H1 (cell line): ENCODE measurements around the gene SLC39A11. TPM values are rescaled to one million over a fixed set of nuclear protein-coding genes. Genes with fewer than 3 reads are reported as not detected.

Experiments
- CTCF ChIA-PET: fragments of 300-600 bp; sonication (Branson Sonifier 250); formaldehyde crosslinking; loops from one replicate; lab custom pipeline; 2021; ENCODE audit not compliant: partially characterized antibody; lab: Charles Lee
- POLR2A ChIA-PET: fragments of 300-600 bp; sonication (Branson Sonifier 250); formaldehyde crosslinking; loops from one replicate; lab custom pipeline; 2021; ENCODE audit warnings: inconsistent platforms; ENCODE audit not compliant: partially characterized antibody; lab: Charles Lee
- DNase-seq, 2 experiments: peaks; one replicate each; pipeline versions ENCODE4 v3.0.0 to v3.0.0-alpha.2; 2010 to 2022; ENCODE audit warnings: low spot score in 2 of 2, low read depth in 1 of 2, mixed read lengths in 1 of 2
- FAIRE-seq: peaks from 2 replicates; lab custom pipeline; 2011; peaks lifted over from hg19 to GRCh38; lab: Jason Lieb, UNC
- H2AFZ ChIP-seq: 2 replicates; pipeline ENCODE4 v1.8.1; 2012; ENCODE audit warnings: low read length, inconsistent platforms
- H2AK5ac ChIP-seq: 2 replicates; pipeline ENCODE4 v1.6.1; 2013; ENCODE audit warnings: low read depth, low read length
- H2BK120ac ChIP-seq: replicated peaks from 2 replicates; pipeline ENCODE3; 2013; ENCODE audit warnings: low read depth, low read length, inconsistent platforms
- H2BK12ac ChIP-seq: 2 replicates; pipeline ENCODE4 v1.6.1; 2013; ENCODE audit warnings: low read depth, low read length
- H2BK15ac ChIP-seq: 2 replicates; pipeline ENCODE4 v1.6.1; 2013; ENCODE audit warnings: low read length
- H2BK20ac ChIP-seq: 2 replicates; pipeline ENCODE4 v1.6.1; 2013; ENCODE audit warnings: low read length
- H2BK5ac ChIP-seq: 2 replicates; pipeline ENCODE4 v1.6.1; 2013; ENCODE audit warnings: low read depth, low read length
- H3K14ac ChIP-seq: 2 replicates; pipeline ENCODE4 v1.6.1; 2013; ENCODE audit warnings: inconsistent platforms; ENCODE audit not compliant: insufficient read length
- H3K18ac ChIP-seq: 2 replicates; pipeline ENCODE4 v1.6.1; 2013; ENCODE audit warnings: low read length; ENCODE audit errors: extremely low read depth
- H3K23ac ChIP-seq: 2 replicates; pipeline ENCODE4 v1.6.1; 2013; ENCODE audit warnings: inconsistent platforms; ENCODE audit not compliant: insufficient read length
- H3K23me2 ChIP-seq: 2 replicates; pipeline ENCODE4 v1.6.1; 2013; ENCODE audit warnings: low read depth, low read length
- H3K27ac ChIP-seq: 2 replicates; pipeline ENCODE4 v1.6.1; 2011; ENCODE audit warnings: low read depth, low read length, inconsistent platforms
- H3K27me3 ChIP-seq, 4 experiments: replicated peaks in 1 of 4; 1 replicate in 1 of 4; 2 replicates in 3 of 4; pipeline versions ENCODE4 v1.6.1 to v1.8.1; 2011 to 2013; ENCODE audit warnings: low read length in 3 of 4, mild to moderate bottlenecking in 3 of 4, inconsistent platforms in 2 of 4, mixed read lengths in 2 of 4, moderate library complexity in 1 of 4; ENCODE audit not compliant: control insufficient read depth in 3 of 4, insufficient read depth in 3 of 4; ENCODE audit errors: extremely low read depth in 1 of 4
- H3K36me3 ChIP-seq, 4 experiments: 2 replicates each; pipeline versions ENCODE4 v1.6.1 to v1.8.1; 2011 to 2013; ENCODE audit warnings: mild to moderate bottlenecking in 4 of 4, low read length in 3 of 4, moderate library complexity in 2 of 4, control low read depth in 1 of 4, inconsistent platforms in 1 of 4; ENCODE audit not compliant: insufficient read depth in 4 of 4, control insufficient read depth in 2 of 4
- H3K4ac ChIP-seq: replicated peaks from 2 replicates; pipeline ENCODE3; 2013; ENCODE audit warnings: low read length, low read depth, mixed read lengths, inconsistent platforms; ENCODE audit not compliant: insufficient read length
- H3K4me1 ChIP-seq, 4 experiments: replicated peaks in 1 of 4; 1 replicate in 1 of 4; 2 replicates in 3 of 4; pipeline versions ENCODE4 v1.6.1 to v1.8.1; 2011 to 2013; ENCODE audit warnings: low read length in 3 of 4, inconsistent platforms in 2 of 4, mixed read lengths in 1 of 4; ENCODE audit not compliant: insufficient read depth in 4 of 4, control insufficient read depth in 3 of 4
- H3K4me2 ChIP-seq, 2 experiments: 2 replicates each; pipeline versions ENCODE4 v1.6.1 to v1.8.1; 2011 to 2013; ENCODE audit warnings: low read depth in 2 of 2, low read length in 2 of 2, control low read depth in 1 of 2, inconsistent platforms in 1 of 2, mild to moderate bottlenecking in 1 of 2; ENCODE audit not compliant: insufficient read depth in 1 of 2
- H3K4me3 ChIP-seq, 4 experiments: fragments of 200-600, 300-600 bp in 1 of 4; sonication (generic), shearing (Covaris generic), sonication (Bioruptor Twin) in 1 of 4; 2 replicates each; pipeline versions ENCODE4 v1.5.1 to v1.8.1; 2011 to 2016; ENCODE audit warnings: low read length in 4 of 4, low read depth in 3 of 4, control low read depth in 2 of 4, inconsistent platforms in 2 of 4, mild to moderate bottlenecking in 2 of 4, mixed read lengths in 1 of 4, moderate library complexity in 1 of 4; ENCODE audit not compliant: insufficient read depth in 2 of 4; ENCODE audit errors: extremely low read depth in 1 of 4
- H3K56ac ChIP-seq: replicated peaks from 2 replicates; pipeline ENCODE3; 2013; ENCODE audit warnings: low read depth, mild to moderate bottlenecking, mixed read lengths, low read length, inconsistent platforms; ENCODE audit not compliant: insufficient read length
- H3K79me1 ChIP-seq: 2 replicates; pipeline ENCODE4 v1.6.1; 2013; ENCODE audit warnings: low read depth, low read length, control low read depth
- H3K79me2 ChIP-seq, 2 experiments: 2 replicates each; pipeline versions ENCODE4 v1.6.1 to v1.8.1; 2012 to 2013; ENCODE audit warnings: low read length in 2 of 2, mild to moderate bottlenecking in 2 of 2, inconsistent platforms in 1 of 2; ENCODE audit not compliant: insufficient read depth in 2 of 2, control insufficient read depth in 1 of 2
- H3K9ac ChIP-seq, 4 experiments: replicated peaks in 1 of 4; 1 replicate in 1 of 4; 2 replicates in 3 of 4; pipeline versions ENCODE4 v1.6.1 to v1.8.1; 2011 to 2013; ENCODE audit warnings: low read depth in 3 of 4, low read length in 3 of 4, control low read depth in 2 of 4, mild to moderate bottlenecking in 2 of 4, moderate library complexity in 2 of 4, inconsistent platforms in 1 of 4; ENCODE audit errors: extremely low read depth in 1 of 4
- H3K9me3 ChIP-seq, 2 experiments: 2 replicates each; pipeline versions ENCODE4 v1.6.1 to v1.8.1; 2012 to 2013; ENCODE audit warnings: mild to moderate bottlenecking in 2 of 2, moderate library complexity in 2 of 2, control low read depth in 1 of 2, inconsistent platforms in 1 of 2, low read depth in 1 of 2, low read length in 1 of 2, mixed read lengths in 1 of 2; ENCODE audit not compliant: insufficient read depth in 2 of 2
- H4K20me1 ChIP-seq, 2 experiments: replicated peaks in 1 of 2; 2 replicates each; pipeline versions ENCODE3 to v1.8.1; 2011 to 2013; ENCODE audit warnings: inconsistent platforms in 2 of 2, low read length in 2 of 2, mild to moderate bottlenecking in 1 of 2; ENCODE audit not compliant: insufficient read depth in 2 of 2, control insufficient read depth in 1 of 2
- H4K5ac ChIP-seq: 2 replicates; pipeline ENCODE4 v1.6.1; 2013; ENCODE audit warnings: low read length, low read depth, mixed read lengths, inconsistent platforms; ENCODE audit not compliant: insufficient read length
- H4K8ac ChIP-seq: 2 replicates; pipeline ENCODE4 v1.8.0; 2013; ENCODE audit warnings: mild to moderate bottlenecking, moderate library complexity, low read length, inconsistent platforms; ENCODE audit not compliant: insufficient read depth; ENCODE audit errors: extremely low read depth
- H4K91ac ChIP-seq: replicated peaks from 2 replicates; pipeline ENCODE3; 2013; ENCODE audit warnings: low read length, mixed read lengths, inconsistent platforms; ENCODE audit not compliant: insufficient read length
- BACH1 ChIP-seq: IDR thresholded peaks from 2 replicates; pipeline ENCODE4 v1.6.1; 2012; ENCODE audit warnings: low read length, improper control_type of control experiment
- CBX5 ChIP-seq: fragments of 300-800, 300-1000 bp; sonication (generic); IDR thresholded peaks from 2 replicates; pipeline ENCODE4 v1.7.1; 2016; ENCODE audit warnings: antibody characterized with exemption, low read length, low read depth
- CBX8 ChIP-seq: fragments of 300-800, 300-1000 bp; sonication (generic); IDR thresholded peaks from 2 replicates; pipeline ENCODE4 v1.7.1; 2016; ENCODE audit warnings: low read depth, low read length, borderline replicate concordance
- CEBPB ChIP-seq: IDR thresholded peaks from 2 replicates; pipeline ENCODE4 v1.6.1; 2012; ENCODE audit warnings: low read depth, low read length
- CHD1 ChIP-seq: IDR thresholded peaks from 2 replicates; pipeline ENCODE4 v1.6.1; 2012; ENCODE audit warnings: low read depth, low read length, improper control_type of control experiment
- CTBP2 ChIP-seq: IDR thresholded peaks from 2 replicates; pipeline ENCODE4 v1.7.0; 2011; ENCODE audit warnings: borderline replicate concordance, mild to moderate bottlenecking, moderate library complexity, mixed read lengths, low read length; ENCODE audit not compliant: insufficient read depth, insufficient read length
- JUND ChIP-seq: IDR thresholded peaks from 2 replicates; pipeline ENCODE4 v1.6.1; 2011; ENCODE audit warnings: mild to moderate bottlenecking, improper control_type of control experiment, low read length
- MAFK ChIP-seq: IDR thresholded peaks from 2 replicates; pipeline ENCODE4 v1.6.1; 2012; ENCODE audit warnings: low read depth, mild to moderate bottlenecking, improper control_type of control experiment, low read length
- NANOG ChIP-seq: IDR thresholded peaks from 2 replicates; pipeline ENCODE4 v1.6.1; 2011; ENCODE audit warnings: low read length, low read depth, mild to moderate bottlenecking, inconsistent platforms; ENCODE audit not compliant: insufficient read depth, poor library complexity, severe bottlenecking
- NRF1 ChIP-seq: IDR thresholded peaks from 2 replicates; pipeline ENCODE4 v1.6.1; 2011; ENCODE audit warnings: mild to moderate bottlenecking, low read depth, low read length, improper control_type of control experiment
- POLR2A ChIP-seq, 2 experiments: IDR thresholded peaks; 1 replicate in 1 of 2; 2 replicates in 1 of 2; pipeline ENCODE4 v1.6.1; 2011; ENCODE audit warnings: low read depth in 2 of 2, low read length in 2 of 2, mild to moderate bottlenecking in 2 of 2; ENCODE audit errors: control extremely low read depth in 1 of 2
- SIX5 ChIP-seq: IDR thresholded peaks from 2 replicates; pipeline ENCODE4 v1.6.1; 2011; ENCODE audit warnings: mild to moderate bottlenecking, low read depth, low read length
- TAF7 ChIP-seq: optimal IDR thresholded peaks from 2 replicates; pipeline ENCODE3; 2011; ENCODE audit warnings: low read depth, mild to moderate bottlenecking, inconsistent platforms, low read length, moderate library complexity, borderline replicate concordance
- WGBS, 2 experiments: shearing (Covaris generic) in 1 of 2; methylation state at CpG; one replicate each; pipeline versions ENCODE4 v1.1.6 to v1.1.7; 2013 to 2015; ENCODE audit warnings: low lambda C conversion rate in 2 of 2, mixed read lengths in 2 of 2, inconsistent platforms in 1 of 2, low coverage in 1 of 2, missing lambda C conversion rate in 1 of 2; ENCODE audit not compliant: insufficient replicate concordance in 2 of 2, insufficient coverage in 1 of 2, insufficient read length in 1 of 2; ENCODE audit errors: extremely low coverage in 1 of 2, missing lambda C conversion rate in 1 of 2; 5-methylcytosine and 5-hydroxymethylcytosine counted together
- polyA plus RNA-seq, 7 experiments: library from polyadenylated mRNA; depleted of rRNA in 3 of 7; stranded (reverse) in 5 of 7; unstranded in 2 of 7; fragments of >200 nt in 5 of 7; fragments of 200-250 nt in 2 of 7; gene quantifications; 1 replicate in 5 of 7; 2 replicates in 1 of 7; 4 replicates in 1 of 7; pipeline versions ENCODE4 v1.2.1 to v1.2.3, GENCODE V29; 2011 to 2013; ENCODE audit warnings: missing spikeins in 2 of 7, mixed read lengths in 2 of 7
- total RNA-seq: library from RNA; stranded (reverse); fragmentation: NEBNext Ultra II Directional; extraction: Animal tissue kit (Norgen Biotek cat#: 25700); gene quantifications from 2 replicates; pipeline ENCODE4 v1.2.1, GENCODE V29; 2021
- TF ChIP-seq, protein P1 (sequence below): IDR thresholded peaks from 2 replicates; pipeline ENCODE4 v1.6.1; 2011; ENCODE audit warnings: low read depth, mild to moderate bottlenecking, low read length; ENCODE audit not compliant: insufficient read depth

Gene SLC39A11
- total and polyA plus RNA-seq, 2 of the 8 experiments (the other 6 are each of a cell fraction or from before 2014, with no cell fraction given) = 12.2 to 19.6 TPM

DNA sequence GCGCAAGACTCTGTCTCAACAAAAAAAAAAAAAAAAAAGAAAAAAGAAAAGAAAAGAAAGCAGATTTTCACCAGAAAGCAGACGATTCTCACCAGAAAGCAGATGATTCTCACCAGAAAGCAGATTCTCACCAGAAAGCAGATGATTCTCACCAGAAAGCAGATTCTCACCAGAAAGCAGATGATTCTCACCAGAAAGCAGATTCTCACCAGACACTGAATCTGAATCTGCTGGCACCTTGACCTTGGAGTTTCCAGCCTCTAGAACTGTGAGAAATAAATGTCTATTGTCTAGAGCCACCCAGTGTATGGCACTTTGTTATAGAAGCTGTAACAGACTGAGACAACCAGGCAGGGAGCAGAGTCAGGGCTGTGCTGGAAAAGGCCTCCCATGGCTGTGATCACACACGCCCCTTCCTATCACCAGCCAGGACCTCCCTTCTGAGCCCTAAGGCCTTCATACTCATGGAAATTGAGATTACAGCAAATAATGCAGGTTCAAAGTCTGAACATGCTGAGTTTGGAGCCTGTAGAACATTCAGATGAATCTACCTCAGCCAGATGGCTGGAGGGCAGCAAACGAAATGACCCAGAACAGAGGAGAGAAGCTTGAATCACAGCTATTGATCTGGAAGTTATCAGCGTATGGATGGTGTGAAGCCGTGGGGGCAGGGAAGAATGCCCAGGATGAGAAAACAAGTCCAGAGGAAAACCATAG lies 309.3 kb downstream of the SLC39A11 start:
- no peaks in the 10 kb centered on the region for H3K23me2 ChIP-seq
- no peak overlapping the region for H3K14ac ChIP-seq
- H3K9me3 ChIP-seq = no peaks in the 10 kb centered on the region
- H3K4me3 ChIP-seq = no peak overlapping the region
- H2BK120ac ChIP-seq = no peak overlapping the region
- H3K27me3 ChIP-seq = no peaks in the 10 kb centered on the region
- H3K18ac ChIP-seq = no peak overlapping the region
- H3K56ac ChIP-seq = no peak overlapping the region
- H3K79me1 ChIP-seq = no peaks in the 10 kb centered on the region
- H3K79me2 ChIP-seq = no peaks in the 10 kb centered on the region
- H2BK12ac ChIP-seq = no peak overlapping the region
- H3K27ac ChIP-seq = no peak overlapping the region
- no peaks in the 10 kb centered on the region for H4K20me1 ChIP-seq
- H3K23ac ChIP-seq = no peak overlapping the region
- no peak overlapping the region for H3K4me2 ChIP-seq
- H3K36me3 ChIP-seq = no peaks in the 10 kb centered on the region; a peak in 2 of 8 replicates
- no peak overlapping the region for H3K4ac ChIP-seq
- no peak overlapping the region for H3K9ac ChIP-seq
- H2BK20ac ChIP-seq = no peak overlapping the region
- CTCF ChIA-PET = interaction anchor here (0.6 to 1.5 kb wide), 3 partner anchors 9 to 327 kb away, joined by 3 to 5 read pairs (median 3); no protein-coding TSS in a partner anchor
- H4K5ac ChIP-seq = no peak overlapping the region
- H4K8ac ChIP-seq = no peak overlapping the region
- DNase-seq (no peak), FAIRE-seq (no peak)
- WGBS, 2 experiments = 74% methylated on average over 5 of the region's 6 CpGs; no CpG with 5 or more reads in 1 of the 2 experiments
- no peak overlapping the region for H2BK5ac ChIP-seq
- no peak overlapping the region for H2AK5ac ChIP-seq
- H2BK15ac ChIP-seq = no peak overlapping the region
- POLR2A ChIA-PET = no interaction called here
- H4K91ac ChIP-seq = no peak overlapping the region
- H2AFZ ChIP-seq = no peak overlapping the region
- H3K4me1 ChIP-seq = no peaks in the 10 kb centered on the region
- no peak for TF ChIP-seq CHD1
- no peak for TF ChIP-seq TAF7
- TF ChIP-seq CTBP2 = no peak
- no peak for TF ChIP-seq BACH1
- no peak for TF ChIP-seq CBX5
- TF ChIP-seq CEBPB = no peak
- TF ChIP-seq NANOG = no peak
- TF ChIP-seq MAFK = no peak
- no peak for TF ChIP-seq JUND
- no peak for TF ChIP-seq POLR2A (IDR thresholded peaks at IDR 0.05; ENCODE audit: control extremely low read depth in 1 of 2, low read depth in 2 of 2, low read length in 2 of 2)
- no peak for TF ChIP-seq SIX5
- TF ChIP-seq, protein P1, sequence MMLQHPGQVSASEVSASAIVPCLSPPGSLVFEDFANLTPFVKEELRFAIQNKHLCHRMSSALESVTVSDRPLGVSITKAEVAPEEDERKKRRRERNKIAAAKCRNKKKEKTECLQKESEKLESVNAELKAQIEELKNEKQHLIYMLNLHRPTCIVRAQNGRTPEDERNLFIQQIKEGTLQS = no peak
- no peak for TF ChIP-seq CBX8
- TF ChIP-seq NRF1 = no peak
